Activated CD8-positive, alpha-beta memory T cell treated with anti-CD3 and anti-CD28 coated beads, Interleukin-2, amount 50 U/mL, for 1 hour (primary cell): Measurements from ENCODE around the gene TDRD15.
"Not testable (repeated sequence)": the region's sequence is repeated elsewhere in the genome, so short reads cannot be mapped to it uniquely, and the experiment has no call there.

Experiments
- DNase-seq: peaks from one replicate; pipeline ENCODE4 v3.0.0-alpha.2; 2020; ENCODE audit errors: extremely low read depth

TDRD15 gene

GRCh38 chr2:21146638-21147037 is 22.9 kb downstream of the TDRD15 start:
- no peak for DNase-seq

- DNase-seq = no peak
Measured at GRCh38 chr2:21148718-21149117, 24.9 kb downstream of the TDRD15 start.

GRCh38 chr2:21151234-21151633 is 27.5 kb downstream of the TDRD15 start:
- not testable (repeated sequence) for DNase-seq

GRCh38 chr2:21155365-21156136 is 31.8 kb downstream of the TDRD15 start:
- DNase-seq = no peak

GRCh38 chr2:21161122-21161521 is 37.4 kb downstream of the TDRD15 start:
- no peak for DNase-seq

- DNase-seq = no peak
Measured at GRCh38 chr2:21161832-21162614, 38.3 kb downstream of the TDRD15 start.

GRCh38 chr2:21162615-21162878 is 38.8 kb downstream of the TDRD15 start:
- no peak for DNase-seq

GRCh38 chr2:21163213-21163612 is 39.4 kb downstream of the TDRD15 start:
- DNase-seq = no peak

GRCh38 chr2:21165350-21165749 is 41.6 kb downstream of the TDRD15 start:
- no peak for DNase-seq

- no peak for DNase-seq
Measured at GRCh38 chr2:21175895-21176646, 52.3 kb downstream of the TDRD15 start.

GRCh38 chr2:21181957-21182356 is 58.2 kb downstream of the TDRD15 start:
- DNase-seq = no peak

- DNase-seq = no peak
Measured at GRCh38 chr2:21183306-21183705, 59.5 kb downstream of the TDRD15 start.

- no peak for DNase-seq
Measured at GRCh38 chr2:21183726-21184125, 60.0 kb downstream of the TDRD15 start.

GRCh38 chr2:21191535-21191934 is 67.8 kb downstream of the TDRD15 start:
- no peak for DNase-seq
